Liver (tissue), 9 donors: ENCODE data around the gene TIMP3. TPM values are rescaled to one million over a fixed set of nuclear protein-coding genes. Genes with fewer than 3 reads are reported as not detected.
"Not testable (repeated sequence)": the region's sequence is repeated elsewhere in the genome, so short reads cannot be mapped to it uniquely, and the experiment has no call there.

ENCODE experiments used
- DNase-seq: peaks from one replicate; pipeline ENCODE4 v3.0.0-alpha.2; 2017; ENCODE audit warnings: low spot score
- H3K27ac ChIP-seq, 2 donors: one replicate each; pipeline ENCODE4 v1.7.0; 2013; ENCODE audit warnings: inconsistent platforms in 2 of 2, low read length in 2 of 2, control low read depth in 1 of 2, low read depth in 1 of 2, mild to moderate bottlenecking in 1 of 2
- H3K27me3 ChIP-seq, 4 donors: one replicate each; pipeline versions ENCODE4 v1.6.1 to v1.7.0; 2013; ENCODE audit warnings: low read length in 3 of 4, inconsistent platforms in 1 of 4, mild to moderate bottlenecking in 1 of 4, moderate library complexity in 1 of 4; ENCODE audit not compliant: control insufficient read depth in 4 of 4, insufficient read depth in 4 of 4
- H3K36me3 ChIP-seq, 4 donors: one replicate each; pipeline versions ENCODE4 v1.6.1 to v1.7.0; 2013; ENCODE audit warnings: low read length in 3 of 4, mild to moderate bottlenecking in 3 of 4, low read depth in 1 of 4, moderate library complexity in 1 of 4; ENCODE audit not compliant: control insufficient read depth in 4 of 4, insufficient read depth in 3 of 4
- H3K4me1 ChIP-seq, 4 donors: one replicate each; pipeline versions ENCODE4 v1.6.1 to v1.7.0; 2013; ENCODE audit warnings: low read length in 3 of 4, mild to moderate bottlenecking in 3 of 4, moderate library complexity in 1 of 4; ENCODE audit not compliant: control insufficient read depth in 4 of 4, insufficient read depth in 4 of 4
- H3K4me3 ChIP-seq, 3 donors: one replicate each; pipeline versions ENCODE4 v1.6.1 to v1.7.0; 2013; ENCODE audit warnings: low read length in 3 of 3, control low read depth in 1 of 3, low read depth in 1 of 3, mild to moderate bottlenecking in 1 of 3
- H3K9ac ChIP-seq, 2 donors: one replicate each; pipeline ENCODE4 v1.7.0; 2013; ENCODE audit warnings: low read length in 2 of 2, mild to moderate bottlenecking in 2 of 2, moderate library complexity in 2 of 2, control low read depth in 1 of 2, low read depth in 1 of 2
- H3K9me3 ChIP-seq, 4 donors: one replicate each; pipeline versions ENCODE4 v1.6.1 to v1.7.0; 2013; ENCODE audit warnings: low read length in 3 of 4; ENCODE audit not compliant: control insufficient read depth in 4 of 4
- FOXA2 ChIP-seq: IDR thresholded peaks from 2 replicates; pipeline ENCODE4 v1.6.1; 2016; ENCODE audit warnings: antibody characterized with exemption
- GABPA ChIP-seq, 2 donors: IDR thresholded peaks in 1 of 2; conservative IDR thresholded peaks in 1 of 2; 2 replicates each; pipeline ENCODE4 v1.6.1; 2016; ENCODE audit warnings: antibody characterized with exemption in 2 of 2, mild to moderate bottlenecking in 1 of 2, moderate library complexity in 1 of 2
- HNF4A ChIP-seq, 2 donors: conservative IDR thresholded peaks; 2 replicates each; pipeline ENCODE4 v1.6.1; 2016; ENCODE audit warnings: antibody characterized with exemption in 2 of 2, mild to moderate bottlenecking in 2 of 2
- HNF4G ChIP-seq: IDR thresholded peaks from 2 replicates; pipeline ENCODE4 v1.6.1; 2016; ENCODE audit warnings: antibody characterized with exemption
- JUND ChIP-seq, 2 donors: IDR thresholded peaks; 2 replicates each; pipeline ENCODE4 v1.6.1; 2016; ENCODE audit warnings: antibody characterized with exemption in 2 of 2
- NR2F2 ChIP-seq: IDR thresholded peaks from 2 replicates; pipeline ENCODE4 v1.6.1; 2016; ENCODE audit warnings: antibody characterized with exemption
- RAD21 ChIP-seq, 2 donors: IDR thresholded peaks; 2 replicates each; pipeline ENCODE4 v1.6.1; 2016; ENCODE audit warnings: antibody characterized with exemption in 2 of 2, mild to moderate bottlenecking in 2 of 2
- RXRA ChIP-seq, 2 donors: IDR thresholded peaks; 2 replicates each; pipeline ENCODE4 v1.6.1; 2017 to 2018; ENCODE audit warnings: antibody characterized with exemption in 2 of 2, mild to moderate bottlenecking in 1 of 2
- SP1 ChIP-seq: IDR thresholded peaks from 2 replicates; pipeline ENCODE4 v1.6.1; 2018; ENCODE audit warnings: antibody characterized with exemption, mild to moderate bottlenecking
- TAF1 ChIP-seq: conservative IDR thresholded peaks from 2 replicates; pipeline ENCODE4 v1.6.1; 2016; ENCODE audit warnings: antibody characterized with exemption, mild to moderate bottlenecking
- YY1 ChIP-seq: IDR thresholded peaks from 2 replicates; pipeline ENCODE4 v1.6.1; 2016; ENCODE audit warnings: antibody characterized with exemption, mild to moderate bottlenecking
- WGBS: extraction: QIAGEN DNeasy Blood & Tissue Kit; methylation state at CpG from one replicate; pipeline ENCODE4 v1.1.7; 2013; 5-methylcytosine and 5-hydroxymethylcytosine counted together
- polyA plus RNA-seq, 2 donors: library from polyadenylated mRNA; stranded (reverse) in 1 of 2; unstranded in 1 of 2; fragments of 200-250 nt in 1 of 2; fragments of >200 nt in 1 of 2; fragmentation: Nextera tagmentation in 1 of 2; extraction: Ambion mirVana in 1 of 2; gene quantifications; one replicate each; pipeline versions ENCODE4 v1.2.1 to v1.2.3, GENCODE V29; 2013 to 2015
- total RNA-seq, 2 donors: library from RNA; depleted of rRNA; stranded (reverse); fragments of >200 nt; gene quantifications; one replicate each; pipeline ENCODE4 v1.2.3, GENCODE V29; 2014
- TF ChIP-seq, protein P1 (sequence below): IDR thresholded peaks from 2 replicates; pipeline ENCODE4 v1.6.1; 2016; ENCODE audit warnings: antibody characterized with exemption
- TF ChIP-seq, protein P2 (sequence below): IDR thresholded peaks from 2 replicates; pipeline ENCODE4 v1.6.1; 2016; ENCODE audit warnings: antibody characterized with exemption
- TF ChIP-seq, protein P3 (sequence below): IDR thresholded peaks from 2 replicates; pipeline ENCODE4 v1.6.1; 2016; ENCODE audit warnings: antibody characterized with exemption, mild to moderate bottlenecking
- TF ChIP-seq, protein P4 (sequence below): fragments of 150-350 bp; IDR thresholded peaks from 2 replicates; pipeline ENCODE4 v1.5.1; 2017; ENCODE audit warnings: improper control_type of control experiment, low read depth, low read length; ENCODE audit not compliant: missing input control
- donor health status: healthy.
- donor health status: healthy.
- donor health status: healthy.
- donor health status: healthy.
- donor health status: healthy.

Gene TIMP3
- total and polyA plus RNA-seq, 4 donors, result 28.0 to 44.0 (median 31.2) TPM

DNA sequence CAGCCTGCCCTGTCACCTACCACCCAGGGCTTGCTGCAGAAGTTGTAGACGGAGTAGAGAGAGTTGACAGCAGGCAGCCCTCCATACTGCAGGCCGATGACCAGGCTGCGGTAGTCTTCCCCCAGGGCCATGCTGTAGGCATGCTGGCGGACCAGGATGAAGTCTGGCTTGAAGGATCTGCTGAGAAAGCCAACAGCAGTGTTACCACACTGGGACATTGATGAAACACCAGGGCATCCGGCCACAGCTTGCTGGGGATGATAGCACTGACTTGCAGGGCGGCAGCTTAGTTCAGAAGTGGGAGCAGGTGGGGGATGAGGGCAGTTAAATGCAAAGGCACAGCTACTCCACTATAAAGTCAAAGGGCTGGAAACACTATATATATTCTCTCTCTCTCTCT lies 67.4 kb downstream of the TIMP3 start:
- TF ChIP-seq, protein P1, sequence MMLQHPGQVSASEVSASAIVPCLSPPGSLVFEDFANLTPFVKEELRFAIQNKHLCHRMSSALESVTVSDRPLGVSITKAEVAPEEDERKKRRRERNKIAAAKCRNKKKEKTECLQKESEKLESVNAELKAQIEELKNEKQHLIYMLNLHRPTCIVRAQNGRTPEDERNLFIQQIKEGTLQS, result no peak
- TF ChIP-seq GABPA (IDR thresholded peaks at IDR 0.05 in 1 of 2, conservative IDR thresholded peaks at IDR 0.05 in 1 of 2) (no peak), NR2F2 (no peak), RXRA (IDR thresholded peaks at IDR 0.05) (no peak), RAD21 (IDR thresholded peaks at IDR 0.05) (no peak), TAF1 (no peak), SP1 (no peak), JUND (IDR thresholded peaks at IDR 0.05) (no peak), FOXA2 (no peak), HNF4A (conservative IDR thresholded peaks at IDR 0.05) (no peak), YY1 (no peak)
- TF ChIP-seq, protein P2, sequence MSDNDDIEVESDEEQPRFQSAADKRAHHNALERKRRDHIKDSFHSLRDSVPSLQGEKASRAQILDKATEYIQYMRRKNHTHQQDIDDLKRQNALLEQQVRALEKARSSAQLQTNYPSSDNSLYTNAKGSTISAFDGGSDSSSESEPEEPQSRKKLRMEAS, result no peak
- TF ChIP-seq, protein P3, sequence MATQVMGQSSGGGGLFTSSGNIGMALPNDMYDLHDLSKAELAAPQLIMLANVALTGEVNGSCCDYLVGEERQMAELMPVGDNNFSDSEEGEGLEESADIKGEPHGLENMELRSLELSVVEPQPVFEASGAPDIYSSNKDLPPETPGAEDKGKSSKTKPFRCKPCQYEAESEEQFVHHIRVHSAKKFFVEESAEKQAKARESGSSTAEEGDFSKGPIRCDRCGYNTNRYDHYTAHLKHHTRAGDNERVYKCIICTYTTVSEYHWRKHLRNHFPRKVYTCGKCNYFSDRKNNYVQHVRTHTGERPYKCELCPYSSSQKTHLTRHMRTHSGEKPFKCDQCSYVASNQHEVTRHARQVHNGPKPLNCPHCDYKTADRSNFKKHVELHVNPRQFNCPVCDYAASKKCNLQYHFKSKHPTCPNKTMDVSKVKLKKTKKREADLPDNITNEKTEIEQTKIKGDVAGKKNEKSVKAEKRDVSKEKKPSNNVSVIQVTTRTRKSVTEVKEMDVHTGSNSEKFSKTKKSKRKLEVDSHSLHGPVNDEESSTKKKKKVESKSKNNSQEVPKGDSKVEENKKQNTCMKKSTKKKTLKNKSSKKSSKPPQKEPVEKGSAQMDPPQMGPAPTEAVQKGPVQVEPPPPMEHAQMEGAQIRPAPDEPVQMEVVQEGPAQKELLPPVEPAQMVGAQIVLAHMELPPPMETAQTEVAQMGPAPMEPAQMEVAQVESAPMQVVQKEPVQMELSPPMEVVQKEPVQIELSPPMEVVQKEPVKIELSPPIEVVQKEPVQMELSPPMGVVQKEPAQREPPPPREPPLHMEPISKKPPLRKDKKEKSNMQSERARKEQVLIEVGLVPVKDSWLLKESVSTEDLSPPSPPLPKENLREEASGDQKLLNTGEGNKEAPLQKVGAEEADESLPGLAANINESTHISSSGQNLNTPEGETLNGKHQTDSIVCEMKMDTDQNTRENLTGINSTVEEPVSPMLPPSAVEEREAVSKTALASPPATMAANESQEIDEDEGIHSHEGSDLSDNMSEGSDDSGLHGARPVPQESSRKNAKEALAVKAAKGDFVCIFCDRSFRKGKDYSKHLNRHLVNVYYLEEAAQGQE, result no peak
- no peaks in the 10 kb centered on the region for H3K36me3 ChIP-seq
- H3K27ac ChIP-seq, result no peak overlapping the region
- no peak overlapping the region for H3K9ac ChIP-seq
- H3K27me3 ChIP-seq, result no peaks in the 10 kb centered on the region
- H3K4me1 ChIP-seq, result no peaks in the 10 kb centered on the region
- H3K9me3 ChIP-seq, result no peaks in the 10 kb centered on the region
- no peak overlapping the region for H3K4me3 ChIP-seq
- WGBS, result 89% methylated on average over 6 of the region's 6 CpGs
- no peak for DNase-seq

DNA sequence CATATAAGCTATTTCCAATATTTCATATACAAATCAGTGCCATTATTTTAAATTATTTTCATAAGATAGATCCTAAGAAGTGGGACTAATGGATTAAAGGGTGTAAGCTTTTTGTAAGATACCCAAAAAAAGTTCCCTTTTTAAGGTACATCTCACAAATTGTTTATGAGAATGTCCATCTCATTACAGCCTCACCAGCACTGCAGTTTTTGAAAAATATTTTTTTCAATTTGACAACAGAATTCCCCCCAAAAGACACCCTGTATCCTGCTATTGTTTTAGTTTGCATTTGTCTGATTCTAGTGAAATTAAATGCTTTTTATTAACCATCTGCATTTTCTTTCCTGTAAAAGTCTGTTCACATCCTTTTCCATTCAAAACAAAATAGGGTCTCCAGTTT lies 69.0 kb downstream of the TIMP3 start:
- no peak overlapping the region for H3K4me3 ChIP-seq
- H3K9me3 ChIP-seq, result no peaks in the 10 kb centered on the region
- H3K27me3 ChIP-seq, result no peaks in the 10 kb centered on the region
- DNase-seq, result no peak
- TF ChIP-seq TAF1, result no peak
- TF ChIP-seq RXRA (IDR thresholded peaks at IDR 0.05), result no peak
- TF ChIP-seq HNF4G, result no peak
- no peak for TF ChIP-seq SP1
- TF ChIP-seq, protein P4, sequence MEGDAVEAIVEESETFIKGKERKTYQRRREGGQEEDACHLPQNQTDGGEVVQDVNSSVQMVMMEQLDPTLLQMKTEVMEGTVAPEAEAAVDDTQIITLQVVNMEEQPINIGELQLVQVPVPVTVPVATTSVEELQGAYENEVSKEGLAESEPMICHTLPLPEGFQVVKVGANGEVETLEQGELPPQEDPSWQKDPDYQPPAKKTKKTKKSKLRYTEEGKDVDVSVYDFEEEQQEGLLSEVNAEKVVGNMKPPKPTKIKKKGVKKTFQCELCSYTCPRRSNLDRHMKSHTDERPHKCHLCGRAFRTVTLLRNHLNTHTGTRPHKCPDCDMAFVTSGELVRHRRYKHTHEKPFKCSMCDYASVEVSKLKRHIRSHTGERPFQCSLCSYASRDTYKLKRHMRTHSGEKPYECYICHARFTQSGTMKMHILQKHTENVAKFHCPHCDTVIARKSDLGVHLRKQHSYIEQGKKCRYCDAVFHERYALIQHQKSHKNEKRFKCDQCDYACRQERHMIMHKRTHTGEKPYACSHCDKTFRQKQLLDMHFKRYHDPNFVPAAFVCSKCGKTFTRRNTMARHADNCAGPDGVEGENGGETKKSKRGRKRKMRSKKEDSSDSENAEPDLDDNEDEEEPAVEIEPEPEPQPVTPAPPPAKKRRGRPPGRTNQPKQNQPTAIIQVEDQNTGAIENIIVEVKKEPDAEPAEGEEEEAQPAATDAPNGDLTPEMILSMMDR, result no peak
- TF ChIP-seq JUND (IDR thresholded peaks at IDR 0.05), result no peak
- TF ChIP-seq, protein P2, result no peak
- no peak for TF ChIP-seq FOXA2
- TF ChIP-seq NR2F2, result no peak
- TF ChIP-seq RAD21 (IDR thresholded peaks at IDR 0.05), result no peak
- no peaks in the 10 kb centered on the region for H3K36me3 ChIP-seq
- no peaks in the 10 kb centered on the region for H3K4me1 ChIP-seq
- H3K9ac ChIP-seq, result no peak overlapping the region
- H3K27ac ChIP-seq, result no peak overlapping the region

DNA sequence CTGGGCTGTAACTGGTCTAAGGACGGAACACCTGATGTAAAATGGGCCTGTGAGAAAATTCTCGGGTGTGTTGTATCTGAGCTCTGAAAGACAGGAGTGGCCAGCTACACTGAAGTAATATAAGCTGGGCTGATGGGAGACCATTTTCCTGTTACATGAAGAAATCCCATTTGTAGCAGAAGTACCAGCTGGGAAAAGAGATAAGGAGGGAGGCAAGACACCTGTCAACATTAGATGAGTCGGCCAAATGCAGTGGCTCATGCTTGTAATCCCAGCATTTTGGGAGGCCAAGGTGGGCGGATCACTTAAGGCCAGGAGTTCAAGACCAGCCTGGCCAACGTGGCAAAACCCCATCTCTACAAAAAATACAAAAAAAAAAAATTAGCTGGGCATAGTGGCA lies 72.1 kb downstream of the TIMP3 start:
- H3K27me3 ChIP-seq, H3K27ac ChIP-seq: not testable (repeated sequence)

More for the DNA sequence above, 72.1 kb downstream of the TIMP3 start:
- DNase-seq, H3K36me3 ChIP-seq, H3K4me1 ChIP-seq, H3K9ac ChIP-seq, H3K4me3 ChIP-seq, H3K9me3 ChIP-seq: not testable (repeated sequence)
- WGBS, result 88% methylated on average over 5 of the region's 5 CpGs
